ENCODE measurements around the gene PKLR.

GRCh38 chr1:155301342-155301841 lies at the start of gene PKLR:
- TF ChIP-seq CTCF (IDR thresholded peaks at IDR 0.05) (no peak), POLR2A (IDR thresholded peaks at IDR 0.05) (no peak)

Measured in lower leg skin (tissue), 3 donors.